ENCODE results near the gene NELFE.
"Not testable (repeated sequence)": the region's sequence is repeated elsewhere in the genome, so short reads cannot be mapped to it uniquely, and the experiment has no call there.

DNA sequence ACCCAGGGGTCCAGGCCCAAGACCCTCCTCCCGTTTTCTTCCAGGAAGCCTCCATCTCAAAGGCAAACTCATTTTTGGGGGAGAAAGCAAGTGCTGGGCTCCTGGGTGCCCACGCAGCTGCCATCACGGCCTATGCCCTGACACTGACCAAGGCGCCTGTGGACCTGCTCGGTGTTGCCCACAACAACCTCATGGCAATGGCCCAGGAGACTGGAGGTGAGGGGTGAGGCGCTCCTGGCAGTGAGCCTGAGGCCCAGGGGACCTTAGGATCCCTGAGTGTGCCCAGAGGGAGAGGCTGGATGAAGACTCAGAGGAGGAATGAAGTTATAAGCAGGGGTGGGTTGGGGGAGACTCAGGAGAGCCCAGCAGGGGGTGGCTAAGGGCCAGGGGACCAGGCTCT lies 37.6 kb upstream of the NELFE start:
- TF ChIP-seq, protein P1, sequence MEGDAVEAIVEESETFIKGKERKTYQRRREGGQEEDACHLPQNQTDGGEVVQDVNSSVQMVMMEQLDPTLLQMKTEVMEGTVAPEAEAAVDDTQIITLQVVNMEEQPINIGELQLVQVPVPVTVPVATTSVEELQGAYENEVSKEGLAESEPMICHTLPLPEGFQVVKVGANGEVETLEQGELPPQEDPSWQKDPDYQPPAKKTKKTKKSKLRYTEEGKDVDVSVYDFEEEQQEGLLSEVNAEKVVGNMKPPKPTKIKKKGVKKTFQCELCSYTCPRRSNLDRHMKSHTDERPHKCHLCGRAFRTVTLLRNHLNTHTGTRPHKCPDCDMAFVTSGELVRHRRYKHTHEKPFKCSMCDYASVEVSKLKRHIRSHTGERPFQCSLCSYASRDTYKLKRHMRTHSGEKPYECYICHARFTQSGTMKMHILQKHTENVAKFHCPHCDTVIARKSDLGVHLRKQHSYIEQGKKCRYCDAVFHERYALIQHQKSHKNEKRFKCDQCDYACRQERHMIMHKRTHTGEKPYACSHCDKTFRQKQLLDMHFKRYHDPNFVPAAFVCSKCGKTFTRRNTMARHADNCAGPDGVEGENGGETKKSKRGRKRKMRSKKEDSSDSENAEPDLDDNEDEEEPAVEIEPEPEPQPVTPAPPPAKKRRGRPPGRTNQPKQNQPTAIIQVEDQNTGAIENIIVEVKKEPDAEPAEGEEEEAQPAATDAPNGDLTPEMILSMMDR (IDR thresholded peaks at IDR 0.05), result not testable (repeated sequence)
- TF ChIP-seq FOXK1 (CRISPR knock-in tag; IDR thresholded peaks at IDR 0.05); PRRX2 (CRISPR knock-in tag; IDR thresholded peaks at IDR 0.05); GABPB1 (CRISPR knock-in tag; IDR thresholded peaks at IDR 0.05); TEAD4 (CRISPR knock-in tag; IDR thresholded peaks at IDR 0.05); FOXP1 (CRISPR knock-in tag; IDR thresholded peaks at IDR 0.05; ENCODE audit: borderline replicate concordance); CREB1 (CRISPR knock-in tag; IDR thresholded peaks at IDR 0.05): not testable (repeated sequence)
- TF ChIP-seq, protein P2, sequence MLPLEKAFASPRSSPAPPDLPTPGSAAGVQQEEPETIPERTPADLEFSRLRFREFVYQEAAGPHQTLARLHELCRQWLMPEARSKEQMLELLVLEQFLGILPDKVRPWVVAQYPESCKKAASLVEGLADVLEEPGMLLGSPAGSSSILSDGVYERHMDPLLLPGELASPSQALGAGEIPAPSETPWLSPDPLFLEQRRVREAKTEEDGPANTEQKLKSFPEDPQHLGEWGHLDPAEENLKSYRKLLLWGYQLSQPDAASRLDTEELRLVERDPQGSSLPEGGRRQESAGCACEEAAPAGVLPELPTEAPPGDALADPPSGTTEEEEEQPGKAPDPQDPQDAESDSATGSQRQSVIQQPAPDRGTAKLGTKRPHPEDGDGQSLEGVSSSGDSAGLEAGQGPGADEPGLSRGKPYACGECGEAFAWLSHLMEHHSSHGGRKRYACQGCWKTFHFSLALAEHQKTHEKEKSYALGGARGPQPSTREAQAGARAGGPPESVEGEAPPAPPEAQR (CRISPR knock-in tag; IDR thresholded peaks at IDR 0.05), result not testable (repeated sequence)
- TF ChIP-seq, protein P3, sequence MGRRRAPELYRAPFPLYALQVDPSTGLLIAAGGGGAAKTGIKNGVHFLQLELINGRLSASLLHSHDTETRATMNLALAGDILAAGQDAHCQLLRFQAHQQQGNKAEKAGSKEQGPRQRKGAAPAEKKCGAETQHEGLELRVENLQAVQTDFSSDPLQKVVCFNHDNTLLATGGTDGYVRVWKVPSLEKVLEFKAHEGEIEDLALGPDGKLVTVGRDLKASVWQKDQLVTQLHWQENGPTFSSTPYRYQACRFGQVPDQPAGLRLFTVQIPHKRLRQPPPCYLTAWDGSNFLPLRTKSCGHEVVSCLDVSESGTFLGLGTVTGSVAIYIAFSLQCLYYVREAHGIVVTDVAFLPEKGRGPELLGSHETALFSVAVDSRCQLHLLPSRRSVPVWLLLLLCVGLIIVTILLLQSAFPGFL (CRISPR knock-in tag; IDR thresholded peaks at IDR 0.05; ENCODE audit: borderline replicate concordance), result not testable (repeated sequence)
- TF ChIP-seq, protein P4, sequence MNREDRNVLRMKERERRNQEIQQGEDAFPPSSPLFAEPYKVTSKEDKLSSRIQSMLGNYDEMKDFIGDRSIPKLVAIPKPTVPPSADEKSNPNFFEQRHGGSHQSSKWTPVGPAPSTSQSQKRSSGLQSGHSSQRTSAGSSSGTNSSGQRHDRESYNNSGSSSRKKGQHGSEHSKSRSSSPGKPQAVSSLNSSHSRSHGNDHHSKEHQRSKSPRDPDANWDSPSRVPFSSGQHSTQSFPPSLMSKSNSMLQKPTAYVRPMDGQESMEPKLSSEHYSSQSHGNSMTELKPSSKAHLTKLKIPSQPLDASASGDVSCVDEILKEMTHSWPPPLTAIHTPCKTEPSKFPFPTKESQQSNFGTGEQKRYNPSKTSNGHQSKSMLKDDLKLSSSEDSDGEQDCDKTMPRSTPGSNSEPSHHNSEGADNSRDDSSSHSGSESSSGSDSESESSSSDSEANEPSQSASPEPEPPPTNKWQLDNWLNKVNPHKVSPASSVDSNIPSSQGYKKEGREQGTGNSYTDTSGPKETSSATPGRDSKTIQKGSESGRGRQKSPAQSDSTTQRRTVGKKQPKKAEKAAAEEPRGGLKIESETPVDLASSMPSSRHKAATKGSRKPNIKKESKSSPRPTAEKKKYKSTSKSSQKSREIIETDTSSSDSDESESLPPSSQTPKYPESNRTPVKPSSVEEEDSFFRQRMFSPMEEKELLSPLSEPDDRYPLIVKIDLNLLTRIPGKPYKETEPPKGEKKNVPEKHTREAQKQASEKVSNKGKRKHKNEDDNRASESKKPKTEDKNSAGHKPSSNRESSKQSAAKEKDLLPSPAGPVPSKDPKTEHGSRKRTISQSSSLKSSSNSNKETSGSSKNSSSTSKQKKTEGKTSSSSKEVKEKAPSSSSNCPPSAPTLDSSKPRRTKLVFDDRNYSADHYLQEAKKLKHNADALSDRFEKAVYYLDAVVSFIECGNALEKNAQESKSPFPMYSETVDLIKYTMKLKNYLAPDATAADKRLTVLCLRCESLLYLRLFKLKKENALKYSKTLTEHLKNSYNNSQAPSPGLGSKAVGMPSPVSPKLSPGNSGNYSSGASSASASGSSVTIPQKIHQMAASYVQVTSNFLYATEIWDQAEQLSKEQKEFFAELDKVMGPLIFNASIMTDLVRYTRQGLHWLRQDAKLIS (CRISPR knock-in tag; IDR thresholded peaks at IDR 0.05; ENCODE audit: borderline replicate concordance), result not testable (repeated sequence)
- TF ChIP-seq, protein P5, sequence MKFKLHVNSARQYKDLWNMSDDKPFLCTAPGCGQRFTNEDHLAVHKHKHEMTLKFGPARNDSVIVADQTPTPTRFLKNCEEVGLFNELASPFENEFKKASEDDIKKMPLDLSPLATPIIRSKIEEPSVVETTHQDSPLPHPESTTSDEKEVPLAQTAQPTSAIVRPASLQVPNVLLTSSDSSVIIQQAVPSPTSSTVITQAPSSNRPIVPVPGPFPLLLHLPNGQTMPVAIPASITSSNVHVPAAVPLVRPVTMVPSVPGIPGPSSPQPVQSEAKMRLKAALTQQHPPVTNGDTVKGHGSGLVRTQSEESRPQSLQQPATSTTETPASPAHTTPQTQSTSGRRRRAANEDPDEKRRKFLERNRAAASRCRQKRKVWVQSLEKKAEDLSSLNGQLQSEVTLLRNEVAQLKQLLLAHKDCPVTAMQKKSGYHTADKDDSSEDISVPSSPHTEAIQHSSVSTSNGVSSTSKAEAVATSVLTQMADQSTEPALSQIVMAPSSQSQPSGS (CRISPR knock-in tag; IDR thresholded peaks at IDR 0.05; ENCODE audit: borderline replicate concordance, low read depth), result not testable (repeated sequence)
- TF ChIP-seq, protein P6, sequence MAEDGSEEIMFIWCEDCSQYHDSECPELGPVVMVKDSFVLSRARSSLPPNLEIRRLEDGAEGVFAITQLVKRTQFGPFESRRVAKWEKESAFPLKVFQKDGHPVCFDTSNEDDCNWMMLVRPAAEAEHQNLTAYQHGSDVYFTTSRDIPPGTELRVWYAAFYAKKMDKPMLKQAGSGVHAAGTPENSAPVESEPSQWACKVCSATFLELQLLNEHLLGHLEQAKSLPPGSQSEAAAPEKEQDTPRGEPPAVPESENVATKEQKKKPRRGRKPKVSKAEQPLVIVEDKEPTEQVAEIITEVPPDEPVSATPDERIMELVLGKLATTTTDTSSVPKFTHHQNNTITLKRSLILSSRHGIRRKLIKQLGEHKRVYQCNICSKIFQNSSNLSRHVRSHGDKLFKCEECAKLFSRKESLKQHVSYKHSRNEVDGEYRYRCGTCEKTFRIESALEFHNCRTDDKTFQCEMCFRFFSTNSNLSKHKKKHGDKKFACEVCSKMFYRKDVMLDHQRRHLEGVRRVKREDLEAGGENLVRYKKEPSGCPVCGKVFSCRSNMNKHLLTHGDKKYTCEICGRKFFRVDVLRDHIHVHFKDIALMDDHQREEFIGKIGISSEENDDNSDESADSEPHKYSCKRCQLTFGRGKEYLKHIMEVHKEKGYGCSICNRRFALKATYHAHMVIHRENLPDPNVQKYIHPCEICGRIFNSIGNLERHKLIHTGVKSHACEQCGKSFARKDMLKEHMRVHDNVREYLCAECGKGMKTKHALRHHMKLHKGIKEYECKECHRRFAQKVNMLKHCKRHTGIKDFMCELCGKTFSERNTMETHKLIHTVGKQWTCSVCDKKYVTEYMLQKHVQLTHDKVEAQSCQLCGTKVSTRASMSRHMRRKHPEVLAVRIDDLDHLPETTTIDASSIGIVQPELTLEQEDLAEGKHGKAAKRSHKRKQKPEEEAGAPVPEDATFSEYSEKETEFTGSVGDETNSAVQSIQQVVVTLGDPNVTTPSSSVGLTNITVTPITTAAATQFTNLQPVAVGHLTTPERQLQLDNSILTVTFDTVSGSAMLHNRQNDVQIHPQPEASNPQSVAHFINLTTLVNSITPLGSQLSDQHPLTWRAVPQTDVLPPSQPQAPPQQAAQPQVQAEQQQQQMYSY (CRISPR knock-in tag; IDR thresholded peaks at IDR 0.05), result not testable (repeated sequence)
